Measurements from ENCODE around the gene RNF150. TPM values are rescaled to one million over a fixed set of nuclear protein-coding genes. Genes with fewer than 3 reads are reported as not detected.

The RNF150 gene
- total RNA-seq, 2 experiments from 2014 or later = not detected

DNA sequence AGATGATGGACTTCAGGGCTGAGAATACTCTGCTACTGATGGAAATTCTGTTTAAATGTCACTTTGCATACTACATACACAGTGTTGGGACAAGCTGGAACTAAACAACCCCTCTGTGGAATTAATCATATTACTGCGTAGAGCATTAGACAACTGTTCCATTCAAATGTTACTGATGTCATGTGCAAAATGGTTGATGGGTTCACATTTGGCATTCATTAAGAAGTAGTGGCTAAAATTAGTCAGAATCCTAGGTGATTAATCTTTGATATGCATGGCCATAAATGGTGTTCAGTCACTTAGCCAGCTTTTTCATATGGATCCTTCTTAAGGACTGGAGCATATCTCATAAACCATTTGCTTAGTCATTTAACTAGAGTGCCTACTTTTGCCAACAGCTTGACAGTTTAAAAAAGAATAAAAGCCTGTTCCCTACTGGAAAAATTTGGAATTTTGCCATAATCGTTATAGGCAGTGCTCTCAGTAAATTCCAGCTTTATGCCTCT, 105.2 kb downstream of the RNF150 start:
- H3K4me1 Mint-ChIP-seq (ENCODE audit: low read depth) = no peaks in the 10 kb centered on the region
- no peaks in the 10 kb centered on the region for H3K36me3 Mint-ChIP-seq (ENCODE audit: low read depth)
- CTCF ChIA-PET = no interaction called here
- no peak overlapping the region for H3K4me3 Mint-ChIP-seq
- DNase-seq = no peak
- H3K9me3 Mint-ChIP-seq = no peaks in the 10 kb centered on the region
- peaks cover 3% of the 10 kb centered on the region for H3K27me3 Mint-ChIP-seq (ENCODE audit: low read depth)
- no peak overlapping the region for H3K27ac Mint-ChIP-seq
- intact Hi-C loops (cut with micrococcal nuclease) = no loop called here

DNA sequence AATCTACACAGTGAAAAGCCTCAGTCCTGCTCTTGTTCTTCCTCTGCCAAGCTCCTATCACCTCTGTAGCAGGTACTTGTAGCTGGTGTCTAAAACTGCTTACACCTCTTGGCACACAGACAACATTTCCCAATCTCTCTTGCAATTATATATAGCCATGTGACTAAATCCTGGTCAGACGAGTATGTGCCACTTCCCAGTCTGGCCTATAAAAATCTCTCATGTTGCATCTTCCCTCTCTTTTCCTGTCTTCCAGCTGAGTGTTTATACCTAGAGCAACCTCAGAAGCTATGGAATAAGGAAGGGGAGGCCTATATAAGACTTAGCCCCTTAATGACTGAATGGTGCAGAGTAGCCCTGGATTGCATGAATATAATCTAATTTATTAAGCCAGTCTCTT, 105.8 kb downstream of the RNF150 start:
- no peaks in the 10 kb centered on the region for H3K36me3 Mint-ChIP-seq (ENCODE audit: low read depth)
- no peaks in the 10 kb centered on the region for H3K9me3 Mint-ChIP-seq
- no peak overlapping the region for H3K4me3 Mint-ChIP-seq
- intact Hi-C loops (cut with micrococcal nuclease) = no loop called here
- no peaks in the 10 kb centered on the region for H3K4me1 Mint-ChIP-seq (ENCODE audit: low read depth)
- DNase-seq = no peak
- CTCF ChIA-PET = interaction anchor here (0.6 kb wide), 1 partner anchor 144 kb away, joined by 5 read pairs; no protein-coding TSS in a partner anchor
- H3K27ac Mint-ChIP-seq = no peak overlapping the region
- H3K27me3 Mint-ChIP-seq (ENCODE audit: low read depth) = peaks cover 3% of the 10 kb centered on the region

DNA sequence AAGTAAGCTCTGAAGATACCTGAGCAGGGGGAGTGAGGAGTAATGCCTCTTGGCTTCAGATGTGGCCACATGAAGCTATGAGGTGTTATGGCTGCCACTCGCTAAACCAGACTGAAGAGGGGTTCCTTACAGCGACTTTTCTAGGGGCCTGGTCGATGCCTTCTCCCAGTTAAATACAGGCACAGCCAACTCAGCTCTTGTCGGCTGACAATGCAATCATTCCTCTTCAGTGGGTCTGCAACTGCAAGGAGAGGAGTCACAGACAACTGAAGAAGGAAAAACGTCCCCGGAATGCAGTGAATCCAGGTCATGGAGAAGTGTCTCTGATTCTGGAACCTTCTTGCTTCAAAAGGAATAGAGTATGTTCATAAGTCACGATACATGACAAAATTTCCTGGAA, 106.4 kb downstream of the RNF150 start:
- H3K4me3 Mint-ChIP-seq = no peak overlapping the region
- CTCF ChIA-PET = no interaction called here
- no peaks in the 10 kb centered on the region for H3K9me3 Mint-ChIP-seq
- peaks cover 3% of the 10 kb centered on the region for H3K27me3 Mint-ChIP-seq (ENCODE audit: low read depth)
- no peaks in the 10 kb centered on the region for H3K36me3 Mint-ChIP-seq (ENCODE audit: low read depth)
- H3K27ac Mint-ChIP-seq = no peak overlapping the region
- intact Hi-C loops (cut with micrococcal nuclease) = no loop called here
- H3K4me1 Mint-ChIP-seq (ENCODE audit: low read depth) = no peaks in the 10 kb centered on the region
- DNase-seq = no peak

DNA sequence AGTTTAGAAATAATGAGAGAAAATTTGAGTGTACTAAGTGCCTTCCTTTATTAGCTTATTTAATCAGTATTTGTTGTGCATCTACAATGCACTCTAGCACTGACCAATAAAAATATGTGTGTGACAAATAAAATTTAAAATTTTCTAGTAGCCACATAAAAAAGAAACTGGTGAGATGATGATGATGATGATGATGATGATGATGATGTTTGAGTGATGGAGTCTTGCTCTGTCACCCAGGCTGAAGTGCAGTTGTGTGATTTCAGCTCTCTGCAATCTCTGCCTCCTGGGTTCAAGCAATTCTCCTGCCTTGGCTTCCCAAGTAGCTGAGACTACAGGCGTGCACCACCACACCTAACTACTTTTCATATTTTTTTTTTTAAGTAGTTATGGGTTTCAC, 110.2 kb downstream of the RNF150 start:
- Mint-ChIP-seq H3K36me3 (ENCODE audit: low read depth) (no peaks in the 10 kb centered on the region), H3K9me3 (no peaks in the 10 kb centered on the region), H3K4me3 (no peak overlapping the region), H3K4me1 (ENCODE audit: low read depth) (no peaks in the 10 kb centered on the region), H3K27ac (no peak overlapping the region), H3K27me3 (ENCODE audit: low read depth) (peaks cover 11% of the 10 kb centered on the region)
- DNase-seq = no peak
- intact Hi-C loops (cut with micrococcal nuclease) = no loop called here
- CTCF ChIA-PET = no interaction called here

DNA sequence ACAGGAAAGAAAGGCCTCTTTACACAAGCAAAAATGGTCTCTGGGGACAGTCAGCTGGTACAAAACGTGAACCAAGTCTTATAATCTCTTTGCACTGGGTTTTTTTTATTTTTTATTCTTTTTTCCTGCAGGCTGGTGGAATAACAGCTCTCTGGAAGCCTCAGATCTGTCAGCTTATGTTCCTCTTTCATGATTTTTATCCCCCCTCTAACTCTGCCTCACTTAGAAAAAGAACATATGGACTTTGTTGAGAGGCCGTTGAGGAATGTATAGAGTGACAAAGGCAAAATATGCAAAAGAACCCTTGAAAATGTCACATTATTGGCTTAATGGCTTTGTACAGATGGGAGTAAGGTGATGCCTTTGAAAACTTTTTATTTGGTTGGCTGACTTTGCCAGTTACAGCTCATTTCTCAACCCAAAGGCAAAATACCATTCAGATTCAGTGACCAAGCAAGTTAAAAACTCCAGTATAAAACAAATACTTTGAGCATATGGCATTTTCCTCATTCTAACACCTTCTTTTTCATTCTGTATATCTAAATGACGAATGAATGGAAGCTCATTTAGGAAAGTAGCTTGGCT, 111.1 kb downstream of the RNF150 start:
- Mint-ChIP-seq H3K4me3 (no peak overlapping the region), H3K9me3 (no peaks in the 10 kb centered on the region), H3K4me1 (ENCODE audit: low read depth) (no peaks in the 10 kb centered on the region), H3K36me3 (ENCODE audit: low read depth) (no peaks in the 10 kb centered on the region), H3K27ac (no peak overlapping the region), H3K27me3 (ENCODE audit: low read depth) (peaks cover 11% of the 10 kb centered on the region)
- intact Hi-C loops (cut with micrococcal nuclease) = no loop called here
- CTCF ChIA-PET = no interaction called here
- DNase-seq = no peak

DNA sequence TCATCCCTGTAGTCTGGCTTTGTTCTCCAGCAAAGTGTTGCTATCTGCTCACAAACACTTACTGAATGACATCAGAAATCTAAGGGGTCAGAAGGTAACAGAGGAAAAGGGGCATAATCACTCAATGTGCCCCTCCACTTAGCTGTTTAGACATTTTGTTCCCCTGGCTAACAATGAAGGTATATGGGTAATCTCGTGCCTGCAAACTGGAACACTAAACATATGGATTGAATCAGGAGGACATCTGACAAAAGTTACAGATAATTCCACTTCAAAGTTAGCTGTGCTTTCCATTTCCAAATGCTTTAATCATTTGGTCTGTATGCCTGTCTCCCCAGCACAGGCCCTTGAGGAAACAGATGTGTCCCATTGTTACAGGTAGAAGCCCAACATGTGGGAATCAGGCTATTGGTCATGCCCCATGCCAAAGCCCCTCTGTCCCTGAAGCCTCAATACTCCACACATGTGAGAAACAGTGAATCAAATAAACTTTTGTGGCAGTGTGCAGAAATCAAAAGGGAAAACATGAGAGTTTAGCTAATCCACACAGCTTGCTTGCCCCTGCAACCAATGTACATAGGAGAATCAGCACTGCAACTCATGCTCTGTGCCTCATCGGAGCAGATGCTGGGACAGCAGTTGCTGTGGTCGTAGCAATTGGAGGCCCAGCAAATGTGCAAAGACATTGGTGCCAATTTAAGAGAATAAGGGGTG, 111.7 kb downstream of the RNF150 start:
- CTCF ChIA-PET = interaction anchor here (0.6 kb wide), 1 partner anchor 181 kb away, joined by 5 read pairs; no protein-coding TSS in a partner anchor
- Mint-ChIP-seq H3K4me3 (no peak overlapping the region), H3K36me3 (ENCODE audit: low read depth) (no peaks in the 10 kb centered on the region), H3K9me3 (no peaks in the 10 kb centered on the region), H3K27ac (no peak overlapping the region), H3K27me3 (ENCODE audit: low read depth) (peaks cover 9% of the 10 kb centered on the region), H3K4me1 (ENCODE audit: low read depth) (no peaks in the 10 kb centered on the region)
- intact Hi-C loops (cut with micrococcal nuclease) = no loop called here
- no peak for DNase-seq

DNA sequence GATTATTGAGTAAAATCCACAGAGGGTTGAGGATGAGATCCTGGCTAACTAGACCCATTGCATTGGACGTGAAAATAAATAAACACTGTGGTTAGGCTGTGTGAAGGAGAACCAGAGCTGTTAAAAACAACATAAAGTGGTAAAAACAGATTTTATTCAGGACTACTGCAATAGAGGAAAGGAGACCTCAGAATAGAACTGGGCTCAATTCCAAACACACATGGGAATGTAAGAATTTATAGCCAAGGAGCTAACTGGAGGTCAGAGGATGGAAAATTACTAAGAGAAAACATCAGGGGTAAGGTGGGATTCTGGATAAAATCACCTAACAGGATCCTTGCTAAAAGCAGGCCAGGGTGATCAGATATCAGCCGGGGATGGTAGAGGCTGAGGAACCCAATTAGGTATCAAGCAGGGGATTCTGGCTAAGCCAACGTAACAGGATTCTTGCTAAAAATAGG, 112.4 kb downstream of the RNF150 start:
- Mint-ChIP-seq H3K36me3 (ENCODE audit: low read depth) (no peaks in the 10 kb centered on the region), H3K27me3 (ENCODE audit: low read depth) (peaks cover 9% of the 10 kb centered on the region), H3K9me3 (no peaks in the 10 kb centered on the region), H3K4me1 (ENCODE audit: low read depth) (no peaks in the 10 kb centered on the region), H3K27ac (no peak overlapping the region), H3K4me3 (no peak overlapping the region)
- CTCF ChIA-PET = interaction anchor here (0.6 kb wide), 1 partner anchor 180 kb away, joined by 5 read pairs; no protein-coding TSS in a partner anchor
- intact Hi-C loops (cut with micrococcal nuclease) = no loop called here
- DNase-seq = no peak

DNA sequence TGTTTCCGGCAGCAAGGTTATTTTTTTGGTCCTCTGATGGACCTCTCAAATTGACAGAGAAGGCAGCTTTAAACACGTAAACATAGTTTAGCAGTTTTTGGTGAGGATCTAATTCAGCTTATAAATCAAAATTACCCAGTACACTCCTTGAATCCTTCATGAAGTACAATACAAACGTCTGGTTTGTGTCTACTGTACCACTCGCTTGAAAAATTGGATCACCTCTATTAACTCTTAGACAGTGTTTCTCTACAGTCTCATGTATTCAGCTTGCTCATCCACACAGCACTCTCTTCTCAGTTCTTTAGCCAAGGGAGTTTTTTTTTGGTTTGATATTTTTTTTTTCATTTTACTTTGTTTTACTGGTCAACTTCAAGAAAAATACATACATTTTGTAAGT, 113.5 kb downstream of the RNF150 start:
- intact Hi-C loops (cut with micrococcal nuclease) = no loop called here
- Mint-ChIP-seq H3K36me3 (ENCODE audit: low read depth) (no peaks in the 10 kb centered on the region), H3K9me3 (no peaks in the 10 kb centered on the region), H3K27me3 (ENCODE audit: low read depth) (peaks cover 9% of the 10 kb centered on the region), H3K4me3 (no peak overlapping the region), H3K4me1 (ENCODE audit: low read depth) (no peaks in the 10 kb centered on the region), H3K27ac (no peak overlapping the region)
- CTCF ChIA-PET = no interaction called here
- DNase-seq = no peak

DNA sequence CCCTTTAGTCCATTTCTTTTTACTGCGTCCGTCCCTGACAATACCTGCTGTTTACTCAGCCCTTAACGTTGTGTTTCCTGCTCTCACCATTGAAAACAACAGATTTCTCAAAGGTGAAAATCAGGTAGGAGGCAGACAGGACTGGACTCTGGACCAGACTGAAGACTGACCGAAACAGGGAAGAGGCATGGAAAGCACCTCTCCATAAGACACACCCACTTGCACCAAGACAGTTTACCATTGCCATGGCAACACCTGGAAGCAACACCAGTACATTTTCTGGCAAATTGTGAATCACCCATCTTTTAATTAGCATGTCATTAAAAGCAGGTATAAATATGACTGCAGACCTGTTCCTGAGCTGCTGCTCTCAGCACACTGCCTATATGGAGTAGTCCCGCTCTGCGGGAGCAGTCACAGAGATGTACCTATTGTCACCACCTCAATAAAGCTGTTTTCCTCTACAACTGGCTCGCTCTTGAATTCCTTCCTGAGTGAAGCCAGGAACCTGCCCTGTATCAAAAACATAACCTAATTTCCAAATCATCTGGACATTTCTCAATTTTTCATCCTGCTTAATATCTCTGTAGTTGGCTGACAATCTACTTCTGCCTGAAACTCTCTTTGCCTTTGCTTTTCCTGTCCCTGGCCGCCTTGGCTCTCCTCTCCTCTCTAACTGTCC, 117.0 kb downstream of the RNF150 start:
- no peak overlapping the region for H3K27ac Mint-ChIP-seq
- H3K9me3 Mint-ChIP-seq = no peaks in the 10 kb centered on the region
- H3K4me3 Mint-ChIP-seq = no peak overlapping the region
- no peaks in the 10 kb centered on the region for H3K36me3 Mint-ChIP-seq (ENCODE audit: low read depth)
- no peaks in the 10 kb centered on the region for H3K4me1 Mint-ChIP-seq (ENCODE audit: low read depth)
- CTCF ChIA-PET = no interaction called here
- intact Hi-C loops (cut with micrococcal nuclease) = no loop called here
- no peak for DNase-seq
- peaks cover 5% of the 10 kb centered on the region for H3K27me3 Mint-ChIP-seq (ENCODE audit: low read depth)

DNA sequence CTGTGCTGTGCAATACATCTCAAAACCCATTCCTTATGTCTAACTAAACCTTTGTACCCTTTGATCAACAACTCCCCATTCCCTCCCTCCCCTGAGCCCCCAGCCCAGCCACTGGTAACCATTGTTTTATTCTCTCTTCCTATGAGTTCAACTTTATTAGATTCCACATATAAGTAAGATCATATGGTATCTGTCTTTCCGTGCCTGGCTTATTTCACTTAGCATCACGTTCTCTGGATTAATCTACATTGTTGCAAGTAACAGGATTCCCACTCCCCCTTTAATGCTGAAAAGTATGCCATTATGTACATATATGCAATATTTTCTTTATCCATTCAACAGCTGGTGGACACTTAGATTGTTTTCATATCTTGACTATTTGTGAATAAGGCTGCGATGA, 119.4 kb downstream of the RNF150 start:
- CTCF ChIA-PET = no interaction called here
- Mint-ChIP-seq H3K36me3 (ENCODE audit: low read depth) (no peaks in the 10 kb centered on the region), H3K9me3 (no peaks in the 10 kb centered on the region), H3K27me3 (ENCODE audit: low read depth) (no peaks in the 10 kb centered on the region), H3K27ac (no peak overlapping the region), H3K4me3 (no peak overlapping the region), H3K4me1 (ENCODE audit: low read depth) (no peaks in the 10 kb centered on the region)
- no peak for DNase-seq
- intact Hi-C loops (cut with micrococcal nuclease) = no loop called here

DNA sequence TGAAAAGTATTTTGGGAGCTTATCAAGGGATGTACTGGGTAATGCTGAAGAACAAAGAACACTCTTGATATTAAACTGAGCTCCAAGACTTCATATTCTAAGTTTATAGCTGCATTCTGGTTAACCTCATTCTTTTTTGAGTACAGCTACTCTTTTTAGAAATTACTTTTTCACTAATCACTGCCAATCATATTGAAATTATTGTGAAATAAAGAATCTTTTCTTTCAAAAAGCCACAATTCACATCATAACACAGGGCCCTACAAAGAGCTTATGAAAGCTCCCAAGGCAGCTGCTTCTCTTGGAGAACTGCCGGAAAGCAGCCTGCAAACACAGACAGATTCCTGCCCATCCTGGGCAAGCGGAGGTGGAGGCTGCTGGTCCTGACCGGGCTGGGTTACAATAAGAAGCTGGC, 121.4 kb downstream of the RNF150 start:
- Mint-ChIP-seq H3K9me3 (no peaks in the 10 kb centered on the region), H3K36me3 (ENCODE audit: low read depth) (no peaks in the 10 kb centered on the region), H3K27ac (no peak overlapping the region), H3K4me3 (no peak overlapping the region), H3K27me3 (ENCODE audit: low read depth) (no peaks in the 10 kb centered on the region), H3K4me1 (ENCODE audit: low read depth) (no peaks in the 10 kb centered on the region)
- intact Hi-C loops (cut with micrococcal nuclease) = no loop called here
- DNase-seq = no peak
- CTCF ChIA-PET = no interaction called here

DNA sequence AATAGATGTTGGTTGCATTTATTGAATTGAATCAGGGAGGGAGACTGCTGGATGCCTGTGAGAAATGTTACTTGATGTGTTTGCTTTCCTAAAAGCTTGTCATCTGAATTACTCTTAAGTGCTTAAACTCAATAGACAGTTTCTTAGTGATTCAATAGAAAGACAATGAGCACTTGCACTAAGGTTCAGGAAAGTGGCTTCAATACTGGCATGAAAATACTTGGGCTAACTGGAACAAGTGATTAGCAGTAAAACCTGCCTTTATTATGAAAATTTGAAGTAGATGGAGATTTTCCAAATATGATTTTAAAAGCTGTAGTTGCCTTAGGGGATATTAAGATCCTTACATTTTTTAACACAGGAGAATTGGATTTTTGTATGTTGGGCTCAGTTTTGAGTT, 123.3 kb downstream of the RNF150 start:
- CTCF ChIA-PET = no interaction called here
- intact Hi-C loops (cut with micrococcal nuclease) = no loop called here
- DNase-seq = no peak
- H3K36me3 Mint-ChIP-seq (ENCODE audit: low read depth) = no peaks in the 10 kb centered on the region
- H3K4me1 Mint-ChIP-seq (ENCODE audit: low read depth) = no peaks in the 10 kb centered on the region
- H3K27ac Mint-ChIP-seq = no peak overlapping the region
- no peaks in the 10 kb centered on the region for H3K9me3 Mint-ChIP-seq
- peaks cover 3% of the 10 kb centered on the region for H3K27me3 Mint-ChIP-seq (ENCODE audit: low read depth)
- no peak overlapping the region for H3K4me3 Mint-ChIP-seq

DNA sequence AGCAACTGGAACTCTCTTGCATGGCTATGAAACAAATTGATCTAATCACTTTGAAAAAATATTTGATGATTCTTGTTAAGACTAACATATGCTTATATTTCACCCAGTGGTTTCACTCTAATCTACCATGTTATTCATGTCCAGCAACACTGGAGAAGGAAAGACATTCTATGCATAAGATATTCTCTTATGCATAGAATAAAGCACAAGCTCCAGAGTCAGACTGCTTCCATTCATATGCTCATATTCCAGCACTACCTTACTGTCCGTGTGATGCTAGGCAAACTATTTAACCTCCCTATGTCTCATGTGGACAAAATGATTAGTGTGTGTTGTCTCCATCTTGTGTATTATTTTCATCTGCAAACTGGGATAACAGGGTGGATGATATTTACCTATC, 124.1 kb downstream of the RNF150 start:
- CTCF ChIA-PET = no interaction called here
- DNase-seq = no peak
- H3K27ac Mint-ChIP-seq = no peak overlapping the region
- H3K4me3 Mint-ChIP-seq = no peak overlapping the region
- no peaks in the 10 kb centered on the region for H3K4me1 Mint-ChIP-seq (ENCODE audit: low read depth)
- H3K9me3 Mint-ChIP-seq = no peaks in the 10 kb centered on the region
- H3K27me3 Mint-ChIP-seq (ENCODE audit: low read depth) = peaks cover 3% of the 10 kb centered on the region
- intact Hi-C loops (cut with micrococcal nuclease) = no loop called here
- no peaks in the 10 kb centered on the region for H3K36me3 Mint-ChIP-seq (ENCODE audit: low read depth)
